Stimulated activated effector memory CD8-positive, alpha-beta T cell treated with anti-CD3 and anti-CD28 coated beads, Interleukin-12 subunit alpha, Interleukin-12 subunit beta, amount 100 ng/mL, for 72 hours (primary cell): ENCODE measurements around the gene ZC3HAV1.

Experiments
- ATAC-seq: fragments of 150-1000 bp; cut with Tn5 transposase; 2 replicates; pipeline ENCODE4 v1.10.0; 2021
- DNase-seq, 2 donors: peaks; one replicate each; pipeline ENCODE4 v3.0.0; 2021 to 2022; ENCODE audit warnings: low spot score in 2 of 2
- H3K27ac Mint-ChIP-seq: one replicate; pipeline ENCODE4 v1.8.0; 2022; ENCODE audit warnings: mild to moderate bottlenecking, mixed read lengths
- H3K36me3 Mint-ChIP-seq: one replicate; pipeline ENCODE4 v1.8.0; 2022; ENCODE audit warnings: mild to moderate bottlenecking, mixed read lengths
- H3K4me1 Mint-ChIP-seq: one replicate; pipeline ENCODE4 v1.8.0; 2022; ENCODE audit warnings: mixed read lengths
- H3K4me3 Mint-ChIP-seq: one replicate; pipeline ENCODE4 v1.8.0; 2022; ENCODE audit warnings: mild to moderate bottlenecking, mixed read lengths
- H3K9me3 Mint-ChIP-seq: one replicate; pipeline ENCODE4 v1.8.0; 2022; ENCODE audit warnings: mixed read lengths

The ZC3HAV1 gene

DNA sequence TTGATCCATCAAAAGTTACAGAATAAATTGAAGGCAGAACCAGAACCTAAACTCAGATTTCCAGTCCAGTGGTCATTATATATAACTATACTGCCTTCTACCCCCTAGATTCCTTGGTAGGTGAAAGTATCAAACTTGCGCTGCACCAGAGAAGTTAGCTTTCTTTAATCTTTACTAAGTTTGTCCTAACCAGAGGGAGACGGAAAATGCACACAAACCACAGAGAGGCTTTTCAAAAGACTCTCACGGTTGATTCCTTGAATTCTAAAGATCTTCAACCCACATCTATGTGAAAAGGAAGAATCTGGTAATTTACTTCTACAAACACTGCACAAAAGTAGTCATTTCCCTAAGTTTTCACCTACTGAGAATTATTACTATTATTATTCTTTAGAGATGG is 110.1 kb downstream of the ZC3HAV1 start:
- Mint-ChIP-seq H3K9me3 (peaks cover 2% of the 10 kb centered on the region), H3K4me3 (no peak overlapping the region), H3K36me3 (no peaks in the 10 kb centered on the region), H3K27ac (no peak overlapping the region), H3K4me1 (no peaks in the 10 kb centered on the region)
- ATAC-seq = no peak
- DNase-seq = no peak
